Measurements from ENCODE around the gene THBS1.

THBS1 gene

DNA sequence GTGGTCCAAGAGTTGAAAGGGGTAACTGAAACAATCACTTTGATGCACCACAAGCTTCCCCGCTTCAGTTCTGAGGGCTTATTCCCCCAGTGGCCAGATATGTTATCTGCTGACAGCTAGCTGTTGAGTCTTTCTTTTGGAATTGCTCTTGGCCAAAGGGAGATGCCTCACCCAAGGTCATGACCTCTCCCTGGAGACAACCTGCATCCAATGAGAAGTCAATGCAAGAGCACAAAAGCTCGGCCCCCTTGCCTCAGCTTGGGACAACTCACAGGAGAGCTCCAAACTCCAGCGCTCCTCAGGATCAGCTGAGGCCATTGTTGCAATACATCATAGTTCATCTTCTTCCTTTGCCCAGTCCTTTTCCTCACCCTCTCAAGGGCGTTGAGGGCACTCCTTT is 31.0 kb upstream of the THBS1 start:
- Histone ChIP-seq H2AFZ (no peak overlapping the region), H3K4me1 (no peaks in the 10 kb centered on the region), H3K4me2 (ENCODE audit: low read length) (no peak overlapping the region), H3K27ac (no peak overlapping the region), H3K4me3 (ENCODE audit: low read depth, low read length) (no peak overlapping the region), H3K9me3 (ENCODE audit: control insufficient read depth, low read length) (no peaks in the 10 kb centered on the region), H3K27me3 (ENCODE audit: control insufficient read depth, insufficient read depth, low read length) (no peaks in the 10 kb centered on the region), H3K36me3 (ENCODE audit: control insufficient read depth, insufficient read depth, low read length) (no peaks in the 10 kb centered on the region), H3K79me2 (no peaks in the 10 kb centered on the region), H3K9ac (no peak overlapping the region)
- TF ChIP-seq, protein P1, sequence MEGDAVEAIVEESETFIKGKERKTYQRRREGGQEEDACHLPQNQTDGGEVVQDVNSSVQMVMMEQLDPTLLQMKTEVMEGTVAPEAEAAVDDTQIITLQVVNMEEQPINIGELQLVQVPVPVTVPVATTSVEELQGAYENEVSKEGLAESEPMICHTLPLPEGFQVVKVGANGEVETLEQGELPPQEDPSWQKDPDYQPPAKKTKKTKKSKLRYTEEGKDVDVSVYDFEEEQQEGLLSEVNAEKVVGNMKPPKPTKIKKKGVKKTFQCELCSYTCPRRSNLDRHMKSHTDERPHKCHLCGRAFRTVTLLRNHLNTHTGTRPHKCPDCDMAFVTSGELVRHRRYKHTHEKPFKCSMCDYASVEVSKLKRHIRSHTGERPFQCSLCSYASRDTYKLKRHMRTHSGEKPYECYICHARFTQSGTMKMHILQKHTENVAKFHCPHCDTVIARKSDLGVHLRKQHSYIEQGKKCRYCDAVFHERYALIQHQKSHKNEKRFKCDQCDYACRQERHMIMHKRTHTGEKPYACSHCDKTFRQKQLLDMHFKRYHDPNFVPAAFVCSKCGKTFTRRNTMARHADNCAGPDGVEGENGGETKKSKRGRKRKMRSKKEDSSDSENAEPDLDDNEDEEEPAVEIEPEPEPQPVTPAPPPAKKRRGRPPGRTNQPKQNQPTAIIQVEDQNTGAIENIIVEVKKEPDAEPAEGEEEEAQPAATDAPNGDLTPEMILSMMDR (IDR thresholded peaks at IDR 0.05): no peak

DNA sequence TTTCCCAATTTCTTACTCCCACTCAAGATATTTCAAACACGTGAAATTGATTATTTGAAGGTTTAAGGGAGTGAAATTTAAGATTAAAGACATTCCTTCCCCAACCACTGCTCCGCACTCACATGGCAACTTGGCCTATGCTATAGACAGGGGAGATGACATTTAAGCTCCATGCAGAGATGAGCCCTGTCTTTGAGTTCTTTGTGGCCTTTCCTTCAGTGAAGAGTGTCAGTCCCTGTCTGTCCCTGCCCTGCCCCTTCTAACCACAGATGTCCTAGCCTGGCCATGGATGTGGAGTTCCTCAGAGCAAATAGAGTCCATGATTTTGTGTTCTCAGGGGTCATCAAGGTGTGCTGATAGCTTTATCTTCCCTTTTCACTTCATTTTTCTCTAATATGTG is 29.4 kb upstream of the THBS1 start:
- H3K9ac ChIP-seq: no peak overlapping the region
- H3K4me3 ChIP-seq (ENCODE audit: low read depth, low read length): no peak overlapping the region
- no peaks in the 10 kb centered on the region for H3K4me1 ChIP-seq
- H3K9me3 ChIP-seq (ENCODE audit: control insufficient read depth, low read length): no peaks in the 10 kb centered on the region
- no peak overlapping the region for H3K27ac ChIP-seq
- H3K79me2 ChIP-seq: no peaks in the 10 kb centered on the region
- no peaks in the 10 kb centered on the region for H3K27me3 ChIP-seq (ENCODE audit: control insufficient read depth, insufficient read depth, low read length)
- no peak overlapping the region for H2AFZ ChIP-seq
- TF ChIP-seq, protein P1 (IDR thresholded peaks at IDR 0.05): no peak
- H3K4me2 ChIP-seq (ENCODE audit: low read length): no peak overlapping the region
- no peaks in the 10 kb centered on the region for H3K36me3 ChIP-seq (ENCODE audit: control insufficient read depth, insufficient read depth, low read length)

DNA sequence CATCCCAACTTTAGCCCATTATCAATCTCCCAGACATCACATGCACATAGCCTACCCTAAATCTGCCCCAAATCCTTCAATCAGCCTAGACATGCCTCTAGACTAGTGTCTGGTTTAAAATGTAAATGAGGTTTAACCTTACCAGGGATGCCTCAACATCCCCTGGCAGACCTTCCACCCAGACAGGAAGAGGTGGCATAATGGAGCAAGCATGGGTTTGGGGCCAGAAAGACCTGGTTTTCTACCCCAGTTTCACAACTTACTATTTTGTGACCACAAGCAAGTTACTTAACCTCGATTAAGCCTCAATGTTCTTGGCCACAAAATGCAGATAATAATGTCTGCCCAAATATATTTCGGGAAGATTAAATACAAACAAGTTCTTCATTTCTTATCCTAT is 28.3 kb upstream of the THBS1 start:
- no peak overlapping the region for H3K4me3 ChIP-seq (ENCODE audit: low read depth, low read length)
- H3K4me2 ChIP-seq (ENCODE audit: low read length): no peak overlapping the region
- H3K9me3 ChIP-seq (ENCODE audit: control insufficient read depth, low read length): no peaks in the 10 kb centered on the region
- no peaks in the 10 kb centered on the region for H3K79me2 ChIP-seq
- TF ChIP-seq, protein P1 (IDR thresholded peaks at IDR 0.05): no peak
- H2AFZ ChIP-seq: no peak overlapping the region
- H3K36me3 ChIP-seq (ENCODE audit: control insufficient read depth, insufficient read depth, low read length): no peaks in the 10 kb centered on the region
- H3K27me3 ChIP-seq (ENCODE audit: control insufficient read depth, insufficient read depth, low read length): no peaks in the 10 kb centered on the region
- no peak overlapping the region for H3K9ac ChIP-seq
- no peak overlapping the region for H3K27ac ChIP-seq
- no peaks in the 10 kb centered on the region for H3K4me1 ChIP-seq

DNA sequence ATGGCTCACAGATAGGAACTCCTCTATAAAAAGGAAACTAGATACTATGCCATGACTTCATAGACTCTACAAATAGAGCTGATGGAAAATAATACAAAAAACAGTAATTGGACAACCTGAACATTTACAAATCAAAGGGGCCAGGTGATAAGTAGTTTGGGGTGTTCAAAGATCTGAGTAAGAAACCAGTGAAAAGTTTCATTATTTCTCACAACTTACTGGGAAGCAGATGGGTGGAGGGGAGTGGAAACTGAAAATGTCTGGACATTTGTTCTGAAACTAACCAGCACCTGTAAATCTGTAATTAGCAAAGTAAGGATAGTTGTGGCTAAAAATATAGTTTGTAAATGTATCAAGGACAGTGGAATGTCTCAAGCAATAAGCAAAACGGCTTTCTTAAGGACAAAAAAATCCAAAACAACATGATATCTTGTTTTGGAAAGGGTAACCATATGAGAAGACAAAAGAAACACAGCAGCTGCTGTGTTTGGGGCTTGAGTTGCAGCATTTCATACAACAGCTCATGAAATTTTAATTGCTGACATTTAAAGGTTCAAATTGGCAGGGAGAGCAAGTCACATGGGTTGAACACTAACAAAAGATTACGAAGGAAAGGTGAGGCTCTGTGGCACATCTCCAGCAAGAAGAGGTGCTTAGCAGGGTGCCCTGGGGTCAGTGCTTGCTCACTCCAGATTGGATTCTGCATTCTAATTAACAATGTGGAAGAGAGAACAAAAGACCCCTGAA is 26.8 kb upstream of the THBS1 start:
- Histone ChIP-seq H3K9me3 (ENCODE audit: control insufficient read depth, low read length) (no peaks in the 10 kb centered on the region), H3K4me3 (ENCODE audit: low read depth, low read length) (no peak overlapping the region), H3K4me2 (ENCODE audit: low read length) (no peak overlapping the region), H3K79me2 (no peaks in the 10 kb centered on the region), H3K27me3 (ENCODE audit: control insufficient read depth, insufficient read depth, low read length) (no peaks in the 10 kb centered on the region), H3K27ac (no peak overlapping the region), H2AFZ (no peak overlapping the region), H3K36me3 (ENCODE audit: control insufficient read depth, insufficient read depth, low read length) (no peaks in the 10 kb centered on the region), H3K9ac (no peak overlapping the region), H3K4me1 (no peaks in the 10 kb centered on the region)
- TF ChIP-seq, protein P1 (IDR thresholded peaks at IDR 0.05): no peak

Data from parathyroid adenoma (tissue), 2 donors.